Type B pancreatic cell (in vitro differentiated cells): ENCODE measurements around the gene PCDHGA12. TPM values are rescaled to one million over a fixed set of nuclear protein-coding genes. Genes with fewer than 3 reads are reported as not detected.
"Not testable (repeated sequence)": the region's sequence is repeated elsewhere in the genome, so short reads cannot be mapped to it uniquely, and the experiment has no call there.

Experiments used
- DNase-seq: peaks from one replicate; pipeline ENCODE4 v3.0.0; 2021; ENCODE audit warnings: mixed read lengths; ENCODE audit not compliant: unreplicated experiment; ENCODE audit errors: extremely low spot score
- H3K27ac Mint-ChIP-seq: 2 replicates; pipeline ENCODE4 v1.8.0; 2021; ENCODE audit warnings: mild to moderate bottlenecking, mixed read lengths
- H3K27me3 Mint-ChIP-seq: 2 replicates; pipeline ENCODE4 v1.8.0; 2021; ENCODE audit warnings: mixed read lengths
- H3K36me3 Mint-ChIP-seq: 2 replicates; pipeline ENCODE4 v1.8.0; 2021; ENCODE audit warnings: mixed read lengths
- H3K4me1 Mint-ChIP-seq: one replicate; pipeline ENCODE4 v1.8.0; 2021; ENCODE audit warnings: mixed read lengths; ENCODE audit not compliant: unreplicated experiment
- H3K4me3 Mint-ChIP-seq: 2 replicates; pipeline ENCODE4 v1.8.0; 2021; ENCODE audit warnings: mild to moderate bottlenecking, mixed read lengths
- H3K9me3 Mint-ChIP-seq: 2 replicates; pipeline ENCODE4 v1.8.0; 2021; ENCODE audit warnings: mixed read lengths
- total RNA-seq: library from RNA; stranded (reverse); gene quantifications from 2 replicates; pipeline ENCODE4 v1.2.1, GENCODE V29; 2021; ENCODE audit warnings: low replicate concordance
- TF ChIP-seq, protein P1 (sequence below): fragments of 200-600 bp; sonication (generic); conservative IDR thresholded peaks from 2 replicates; pipeline ENCODE4 v1.5.0; 2021; ENCODE audit warnings: antibody characterized with exemption, mild to moderate bottlenecking

Gene PCDHGA12
- total RNA-seq, 1 donor from 2014 or later, result 1.7 TPM

DNA sequence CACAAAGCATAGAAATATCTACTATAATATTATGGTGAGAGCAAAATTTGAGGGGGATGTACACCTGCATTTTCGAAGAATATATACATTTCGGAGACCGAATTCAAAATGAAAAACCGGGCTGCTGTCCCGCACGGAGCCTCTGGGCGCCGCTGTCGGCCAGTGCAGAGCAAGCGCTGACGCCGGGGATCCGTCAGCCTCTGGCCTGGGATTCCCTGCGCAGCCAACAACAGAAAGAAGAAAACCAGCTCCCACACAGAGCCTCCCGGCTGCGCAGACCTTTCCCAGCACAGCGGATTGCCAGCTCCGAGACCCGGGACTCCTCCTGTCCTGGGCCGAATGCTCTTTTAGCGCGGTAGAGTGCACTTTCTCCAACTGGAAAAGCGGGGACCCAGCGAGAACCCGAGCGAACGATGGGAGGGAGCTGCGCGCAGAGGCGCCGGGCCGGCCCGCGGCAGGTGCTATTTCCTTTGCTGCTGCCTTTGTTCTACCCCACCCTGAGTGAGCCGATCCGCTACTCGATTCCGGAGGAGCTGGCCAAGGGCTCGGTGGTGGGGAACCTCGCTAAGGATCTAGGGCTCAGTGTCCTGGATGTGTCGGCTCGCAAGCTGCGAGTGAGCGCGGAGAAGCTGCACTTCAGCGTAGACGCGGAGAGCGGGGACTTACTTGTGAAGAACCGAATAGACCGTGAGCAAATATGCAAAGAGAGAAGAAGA, 22.4 kb upstream of the PCDHGA12 start, which contains the start of gene PCDHGB6:
Gene PCDHGB6 (plus strand): TSS at position 232 of the 716 bp plus-strand sequence. CDS start 182 bp downstream, at position 414.
- peaks cover 36% of the 10 kb centered on the region for H3K36me3 Mint-ChIP-seq
- peak within 1 kb of the TSS; percentile 97 for H3K4me3 Mint-ChIP-seq
- H3K27me3 Mint-ChIP-seq, result not testable (repeated sequence)
- H3K9me3 Mint-ChIP-seq, result peaks cover 14% of the 10 kb centered on the region
- TF ChIP-seq, protein P1, sequence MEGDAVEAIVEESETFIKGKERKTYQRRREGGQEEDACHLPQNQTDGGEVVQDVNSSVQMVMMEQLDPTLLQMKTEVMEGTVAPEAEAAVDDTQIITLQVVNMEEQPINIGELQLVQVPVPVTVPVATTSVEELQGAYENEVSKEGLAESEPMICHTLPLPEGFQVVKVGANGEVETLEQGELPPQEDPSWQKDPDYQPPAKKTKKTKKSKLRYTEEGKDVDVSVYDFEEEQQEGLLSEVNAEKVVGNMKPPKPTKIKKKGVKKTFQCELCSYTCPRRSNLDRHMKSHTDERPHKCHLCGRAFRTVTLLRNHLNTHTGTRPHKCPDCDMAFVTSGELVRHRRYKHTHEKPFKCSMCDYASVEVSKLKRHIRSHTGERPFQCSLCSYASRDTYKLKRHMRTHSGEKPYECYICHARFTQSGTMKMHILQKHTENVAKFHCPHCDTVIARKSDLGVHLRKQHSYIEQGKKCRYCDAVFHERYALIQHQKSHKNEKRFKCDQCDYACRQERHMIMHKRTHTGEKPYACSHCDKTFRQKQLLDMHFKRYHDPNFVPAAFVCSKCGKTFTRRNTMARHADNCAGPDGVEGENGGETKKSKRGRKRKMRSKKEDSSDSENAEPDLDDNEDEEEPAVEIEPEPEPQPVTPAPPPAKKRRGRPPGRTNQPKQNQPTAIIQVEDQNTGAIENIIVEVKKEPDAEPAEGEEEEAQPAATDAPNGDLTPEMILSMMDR, result peak; percentile 91
- DNase-seq, result peak; percentile 88
- peaks cover 11% of the 10 kb centered on the region for H3K4me1 Mint-ChIP-seq
- peak within 1 kb of the TSS; percentile 52 for H3K27ac Mint-ChIP-seq

DNA sequence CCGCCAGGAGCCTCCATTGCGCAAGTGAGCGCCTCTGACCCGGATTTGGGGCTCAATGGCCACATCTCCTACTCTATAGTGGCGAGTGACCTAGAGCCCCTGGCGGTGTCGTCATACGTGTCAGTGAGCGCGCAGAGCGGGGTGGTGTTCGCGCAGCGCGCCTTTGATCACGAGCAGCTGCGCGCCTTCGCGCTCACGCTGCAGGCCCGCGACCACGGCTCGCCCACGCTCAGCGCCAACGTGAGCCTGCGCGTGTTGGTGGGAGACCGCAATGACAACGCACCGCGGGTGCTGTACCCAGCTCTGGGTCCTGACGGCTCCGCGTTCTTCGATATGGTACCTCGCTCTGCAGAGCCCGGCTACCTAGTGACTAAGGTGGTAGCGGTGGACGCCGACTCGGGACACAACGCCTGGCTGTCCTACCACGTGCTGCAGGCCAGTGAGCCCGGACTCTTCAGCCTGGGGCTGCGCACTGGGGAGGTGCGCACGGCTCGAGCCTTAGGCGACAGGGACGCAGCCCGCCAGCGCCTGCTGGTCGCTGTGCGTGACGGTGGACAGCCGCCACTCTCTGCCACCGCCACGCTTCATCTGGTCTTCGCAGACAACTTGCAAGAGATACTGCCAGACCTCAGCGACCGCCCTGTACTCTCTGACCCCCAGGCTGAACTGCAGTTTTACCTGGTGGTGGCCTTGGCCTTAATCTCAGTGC, 20.6 kb upstream of the PCDHGA12 start:
- peak; percentile 62 for DNase-seq
- Mint-ChIP-seq H3K27me3 (peaks cover 2% of the 10 kb centered on the region), H3K36me3 (peaks cover 50% of the 10 kb centered on the region), H3K4me1 (peaks cover 15% of the 10 kb centered on the region), H3K27ac (no peak overlapping the region), H3K9me3 (peaks cover 24% of the 10 kb centered on the region), H3K4me3 (peak overlapping the region; percentile 97)
- TF ChIP-seq, protein P1, result no peak

- DNase-seq, result no peak
- peaks cover 2% of the 10 kb centered on the region for H3K27me3 Mint-ChIP-seq
- peaks cover 58% of the 10 kb centered on the region for H3K36me3 Mint-ChIP-seq
- H3K27ac Mint-ChIP-seq, result no peak overlapping the region
- TF ChIP-seq, protein P1, result no peak
- peak overlapping the region; percentile 77 for H3K4me3 Mint-ChIP-seq
- H3K9me3 Mint-ChIP-seq, result peaks cover 24% of the 10 kb centered on the region
- peaks cover 15% of the 10 kb centered on the region for H3K4me1 Mint-ChIP-seq
Measured at GRCh38 chr5:141411575-141411974, 18.7 kb upstream of the PCDHGA12 start.

DNA sequence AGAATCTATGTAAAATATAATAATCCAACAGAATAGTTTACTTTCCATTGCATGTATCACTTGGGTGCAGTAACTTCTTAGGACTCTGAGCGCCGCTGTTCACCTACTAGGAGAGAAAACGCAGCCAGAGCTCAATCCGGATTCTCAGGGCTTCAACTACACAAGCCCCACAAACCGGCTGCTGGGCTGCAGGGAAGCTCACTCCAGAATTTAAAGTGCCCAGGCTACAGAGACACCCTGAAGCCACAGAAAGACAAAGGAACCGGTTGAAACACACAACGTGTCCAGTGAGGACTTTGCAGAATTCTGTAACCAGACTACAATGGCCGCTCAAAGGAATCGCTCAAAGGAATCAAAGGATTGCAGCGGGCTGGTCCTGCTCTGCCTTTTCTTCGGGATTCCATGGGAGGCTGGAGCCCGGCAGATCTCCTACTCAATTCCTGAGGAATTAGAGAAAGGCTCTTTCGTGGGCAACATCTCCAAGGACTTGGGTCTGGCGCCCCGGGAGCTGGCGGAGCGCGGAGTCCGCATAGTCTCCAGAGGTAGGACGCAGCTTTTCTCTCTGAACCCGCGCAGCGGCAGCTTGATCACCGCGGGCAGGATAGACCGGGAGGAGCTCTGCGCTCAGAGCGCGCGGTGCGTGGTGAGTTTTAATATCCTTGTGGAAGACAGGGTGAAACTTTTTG, 17.3 kb upstream of the PCDHGA12 start, which contains the start of gene PCDHGA10:
Gene PCDHGA10 (plus strand): TSS at position 134 of the 686 bp plus-strand sequence. CDS start 189 bp downstream, at position 323.
- Mint-ChIP-seq H3K36me3 (peaks cover 61% of the 10 kb centered on the region), H3K9me3 (peaks cover 27% of the 10 kb centered on the region), H3K27ac (peak within 1 kb of the TSS; percentile 90), H3K4me1 (peaks cover 15% of the 10 kb centered on the region), H3K4me3 (peak within 1 kb of the TSS; percentile 95), H3K27me3 (peaks cover 4% of the 10 kb centered on the region)
- peak; percentile 67 for DNase-seq
- TF ChIP-seq, protein P1, result peak; percentile 79

GRCh38 chr5:141413540-141414069, 16.7 kb upstream of the PCDHGA12 start:
- DNase-seq, result no peak
- H3K9me3 Mint-ChIP-seq, result peaks cover 28% of the 10 kb centered on the region
- H3K36me3 Mint-ChIP-seq, result peaks cover 63% of the 10 kb centered on the region
- H3K4me1 Mint-ChIP-seq, result peaks cover 12% of the 10 kb centered on the region
- peak overlapping the region; percentile 90 for H3K27ac Mint-ChIP-seq
- peaks cover 2% of the 10 kb centered on the region for H3K27me3 Mint-ChIP-seq
- peak overlapping the region; percentile 95 for H3K4me3 Mint-ChIP-seq
- TF ChIP-seq, protein P1, result no peak

DNA sequence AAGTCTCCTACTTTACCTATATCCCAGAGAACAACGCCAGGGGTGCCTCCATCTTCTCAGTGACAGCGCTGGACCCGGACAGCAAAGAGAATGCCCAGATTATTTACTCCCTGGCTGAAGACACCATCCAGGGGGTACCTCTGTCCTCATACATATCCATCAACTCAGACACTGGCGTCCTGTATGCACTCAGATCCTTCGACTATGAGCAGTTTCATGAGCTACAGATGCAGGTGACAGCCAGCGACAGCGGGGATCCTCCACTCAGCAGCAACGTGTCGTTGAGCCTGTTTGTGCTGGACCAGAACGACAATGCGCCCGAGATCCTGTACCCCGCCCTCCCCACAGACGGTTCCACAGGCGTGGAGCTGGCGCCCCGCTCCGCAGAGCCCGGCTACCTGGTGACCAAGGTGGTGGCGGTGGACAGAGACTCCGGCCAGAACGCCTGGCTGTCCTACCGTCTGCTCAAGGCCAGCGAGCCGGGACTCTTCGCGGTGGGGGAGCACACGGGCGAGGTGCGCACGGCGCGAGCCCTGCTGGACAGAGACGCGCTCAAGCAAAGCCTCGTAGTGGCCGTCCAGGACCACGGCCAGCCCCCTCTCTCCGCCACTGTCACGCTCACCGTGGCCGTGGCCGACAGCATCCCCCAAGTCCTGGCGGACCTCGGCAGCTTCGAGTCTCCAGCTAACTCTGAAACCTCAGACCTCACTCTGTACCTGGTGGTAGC, 15.6 kb upstream of the PCDHGA12 start:
- H3K4me3 Mint-ChIP-seq, result peak overlapping the region; percentile 26
- H3K27ac Mint-ChIP-seq, result peak overlapping the region; percentile 13
- H3K36me3 Mint-ChIP-seq, result peaks cover 62% of the 10 kb centered on the region
- H3K27me3 Mint-ChIP-seq, DNase-seq: not testable (repeated sequence)
- peaks cover 12% of the 10 kb centered on the region for H3K4me1 Mint-ChIP-seq
- peaks cover 27% of the 10 kb centered on the region for H3K9me3 Mint-ChIP-seq

DNA sequence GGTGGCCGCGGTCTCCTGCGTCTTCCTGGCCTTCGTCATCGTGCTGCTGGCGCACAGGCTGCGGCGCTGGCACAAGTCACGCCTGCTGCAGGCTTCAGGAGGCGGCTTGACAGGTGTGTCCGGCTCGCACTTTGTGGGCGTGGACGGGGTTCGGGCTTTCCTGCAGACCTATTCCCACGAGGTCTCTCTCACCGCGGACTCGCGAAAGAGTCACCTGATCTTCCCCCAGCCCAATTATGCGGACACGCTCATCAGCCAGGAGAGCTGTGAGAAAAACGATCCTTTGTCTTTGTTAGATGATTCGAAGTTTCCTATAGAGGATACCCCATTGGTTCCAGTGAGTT, 15.1 kb upstream of the PCDHGA12 start:
- Mint-ChIP-seq H3K4me1 (peaks cover 10% of the 10 kb centered on the region), H3K36me3 (peaks cover 63% of the 10 kb centered on the region), H3K9me3 (peaks cover 25% of the 10 kb centered on the region)
- not testable (repeated sequence) for DNase-seq, H3K27ac Mint-ChIP-seq, H3K27me3 Mint-ChIP-seq, H3K4me3 Mint-ChIP-seq
